Measurements from ENCODE around the gene FKBP11. TPM values are rescaled to one million over a fixed set of nuclear protein-coding genes. Genes with fewer than 3 reads are reported as not detected.

Gene FKBP11
- total RNA-seq: 74.2 and 83.6 TPM in 2 replicates

DNA sequence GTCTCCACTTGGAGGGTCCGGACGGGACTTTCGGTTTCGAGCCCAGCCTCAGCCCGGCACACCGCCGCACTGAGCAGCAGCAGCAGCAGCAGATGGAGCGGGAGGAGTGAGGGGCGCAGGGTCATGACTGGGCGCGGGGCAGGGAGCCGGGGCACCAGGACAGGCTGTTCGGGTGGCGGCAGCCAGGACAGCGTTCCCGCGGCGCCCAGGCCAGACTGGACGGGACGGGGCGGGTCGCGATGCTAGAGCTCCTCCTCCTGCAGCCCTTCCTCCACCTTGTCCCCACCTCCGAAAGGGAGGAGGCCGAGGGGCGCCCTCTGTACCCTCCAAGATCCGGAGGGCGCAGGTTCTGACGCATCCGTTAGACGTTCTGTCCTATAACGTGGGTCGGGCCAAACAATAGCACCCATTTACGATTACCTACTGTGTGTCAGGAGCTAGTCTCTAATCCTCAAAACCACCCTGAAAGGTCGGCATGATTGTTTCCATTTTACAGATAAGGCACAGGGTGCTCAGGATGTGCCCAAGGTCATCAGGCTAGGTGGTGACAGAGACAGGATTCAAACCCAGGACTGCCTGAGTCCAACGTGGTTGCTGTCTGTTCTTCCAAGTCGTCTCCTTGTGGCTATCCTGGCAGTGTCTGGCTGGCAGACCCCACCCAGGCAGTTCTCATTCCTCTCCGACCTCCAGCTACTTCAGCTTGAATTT, at the start of gene FKBP11:
TSS of gene FKBP11 (minus strand) at position 189 of the 708 bp plus-strand sequence. CDS start at position 125, 64 bp downstream.
- intact Hi-C loops (cut with micrococcal nuclease): loop anchor here (1.0 to 2.0 kb wide), 3 partner anchors 21 to 63 kb away; partner anchors contain the start of gene ARF3

DNA sequence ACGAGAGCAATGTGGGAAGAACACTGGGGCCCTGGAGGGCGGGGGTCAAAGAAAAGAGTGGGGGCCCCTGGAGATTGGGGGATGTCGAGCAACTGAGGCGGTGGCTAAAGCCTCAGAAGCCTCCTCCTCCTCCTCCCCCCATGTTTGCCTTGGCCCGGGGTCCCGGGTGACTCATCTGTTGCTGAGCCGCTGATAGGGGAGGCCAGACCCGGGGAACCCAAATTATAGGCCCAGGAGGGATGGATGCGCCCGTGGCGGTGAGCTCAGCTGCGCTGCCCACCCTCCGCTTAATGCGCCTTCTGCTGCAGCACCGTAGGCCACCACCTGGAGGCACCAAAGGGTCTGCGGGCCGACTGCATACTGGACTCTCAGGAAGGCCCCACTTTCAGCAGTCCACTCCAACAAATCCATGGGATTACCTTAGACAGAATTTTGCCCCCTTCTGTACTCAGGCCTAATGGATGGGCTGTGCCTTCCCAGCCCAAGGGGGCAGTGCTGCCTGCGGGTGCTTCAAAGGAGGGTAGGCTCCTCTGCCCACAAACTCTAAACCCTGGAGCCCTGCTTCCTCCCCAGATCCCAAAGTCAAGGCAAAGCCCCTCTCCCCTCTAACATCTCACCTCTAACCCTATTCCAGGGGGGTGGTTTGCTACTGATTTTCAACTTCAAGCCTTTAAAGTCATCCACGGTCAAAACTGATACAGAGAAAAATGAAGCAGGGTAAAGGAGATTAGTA, 48.8 kb upstream of the FKBP11 start:
- intact Hi-C loops (cut with micrococcal nuclease): no loop called here

DNA sequence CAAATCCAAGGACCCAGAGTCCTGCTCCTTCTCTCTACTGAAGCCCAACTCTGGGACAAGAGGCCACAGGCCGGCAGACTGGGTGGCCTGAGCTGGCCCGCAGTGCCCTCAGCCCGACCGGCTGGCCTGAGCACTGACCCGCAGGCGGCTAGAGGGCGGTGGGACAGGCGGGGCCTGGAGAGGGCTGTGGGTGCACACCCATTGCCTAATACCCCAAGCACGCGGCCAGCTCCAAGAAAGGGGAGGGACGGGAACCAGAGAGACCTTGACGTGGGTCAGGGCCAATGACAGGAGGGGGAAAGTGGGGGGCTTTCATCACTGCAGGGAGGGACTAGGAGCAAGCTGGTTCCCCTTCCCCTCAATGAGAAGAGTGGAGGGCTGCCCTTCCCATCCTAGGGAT, 48.2 kb upstream of the FKBP11 start:
- intact Hi-C loops (cut with micrococcal nuclease): no loop called here

DNA sequence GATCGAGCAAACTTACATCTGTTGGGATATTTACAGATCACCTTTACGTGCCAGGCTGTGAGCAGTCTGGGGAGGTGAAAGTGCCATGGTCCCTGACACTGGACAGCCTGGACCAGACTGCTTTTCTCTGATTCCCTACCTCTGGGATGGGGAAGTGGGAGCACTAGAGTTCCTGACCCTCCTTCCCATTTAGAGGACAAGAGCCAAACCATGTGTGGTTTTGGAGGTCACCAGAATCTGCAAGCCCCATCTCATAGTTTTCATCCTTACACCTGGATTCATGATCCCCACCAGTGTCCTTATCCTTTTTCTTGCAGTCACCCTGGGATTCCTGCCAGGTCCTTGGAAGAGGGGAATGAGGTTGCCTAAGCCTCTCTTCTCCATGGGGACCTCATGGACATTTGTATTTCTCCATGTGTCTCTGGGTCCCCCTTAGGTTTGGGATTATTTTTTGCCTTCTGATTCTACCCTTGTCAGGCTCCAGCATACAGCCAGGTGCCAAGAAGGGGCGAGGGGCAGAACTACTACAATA, 47.7 kb upstream of the FKBP11 start:
- intact Hi-C loops (cut with micrococcal nuclease): no loop called here

DNA sequence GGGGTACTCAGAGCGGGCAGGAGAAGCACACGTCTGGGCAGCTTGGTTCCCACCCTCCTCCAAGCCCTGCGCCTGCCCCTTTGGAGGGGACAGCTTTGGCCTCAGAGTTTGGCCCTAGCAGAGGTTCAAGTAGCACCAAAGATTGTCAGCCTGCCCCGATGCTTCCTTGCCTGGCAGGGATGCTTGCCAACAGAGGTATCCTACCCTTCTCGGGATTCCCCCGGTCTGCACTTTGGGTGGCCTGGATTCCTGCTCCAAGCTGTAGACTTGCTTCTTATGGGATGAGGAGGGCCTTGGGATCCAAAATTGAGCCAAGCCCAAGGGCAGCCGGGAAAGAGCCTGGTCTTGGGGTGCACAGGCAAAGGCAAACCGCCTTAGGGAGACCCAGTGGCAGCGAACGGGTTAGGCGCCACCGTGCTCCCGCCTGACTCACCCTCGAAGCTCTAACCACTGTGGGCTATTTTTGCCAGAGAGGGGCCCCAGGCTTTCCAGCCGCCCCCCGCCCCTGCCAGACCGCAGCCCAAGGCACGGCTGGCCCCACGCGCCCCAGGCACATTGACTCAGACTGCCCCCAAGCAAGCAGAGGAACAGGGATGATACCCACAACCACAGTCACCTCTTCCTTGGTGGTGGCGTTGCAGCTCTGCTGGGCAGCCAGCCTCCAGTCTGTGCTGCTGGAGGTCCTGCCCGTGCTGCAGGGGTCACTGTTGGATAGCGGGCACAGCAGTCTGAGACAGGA, 47.1 kb upstream of the FKBP11 start:
- intact Hi-C loops (cut with micrococcal nuclease): no loop called here

DNA sequence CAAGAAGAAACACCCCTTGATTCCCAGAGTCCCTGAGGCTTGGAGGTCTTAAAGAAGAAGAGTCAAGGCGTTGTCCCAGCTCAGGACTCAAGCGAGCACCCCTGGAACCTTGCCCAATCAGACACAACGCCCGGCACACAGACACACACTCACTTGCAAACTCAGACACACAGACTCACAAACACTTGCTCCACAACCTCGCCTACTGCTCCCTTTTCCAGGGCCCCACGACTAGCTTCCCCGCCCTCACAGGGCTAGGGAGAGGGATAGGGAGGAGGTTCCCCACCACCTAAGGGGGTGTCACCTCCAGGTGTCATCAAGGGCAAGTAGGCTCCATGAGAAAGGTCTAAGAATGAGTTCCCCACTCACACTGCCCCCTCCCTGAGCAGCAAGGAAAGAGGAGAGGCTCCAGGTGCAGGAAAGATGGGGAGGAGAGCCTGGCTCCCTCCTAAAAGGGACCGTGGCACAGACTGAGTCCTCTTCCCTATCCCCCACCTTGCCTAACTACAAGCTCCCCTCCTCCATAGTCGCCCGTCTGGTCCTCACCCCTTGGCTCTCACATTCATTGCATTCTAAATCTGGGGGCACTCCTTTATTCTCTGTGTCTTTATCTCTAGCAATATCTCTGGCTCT, 45.5 kb upstream of the FKBP11 start:
- intact Hi-C loops (cut with micrococcal nuclease): loop anchor here (2.0 kb wide), 1 partner anchor 14 kb away; the partner anchor contains the start of gene ARF3

DNA sequence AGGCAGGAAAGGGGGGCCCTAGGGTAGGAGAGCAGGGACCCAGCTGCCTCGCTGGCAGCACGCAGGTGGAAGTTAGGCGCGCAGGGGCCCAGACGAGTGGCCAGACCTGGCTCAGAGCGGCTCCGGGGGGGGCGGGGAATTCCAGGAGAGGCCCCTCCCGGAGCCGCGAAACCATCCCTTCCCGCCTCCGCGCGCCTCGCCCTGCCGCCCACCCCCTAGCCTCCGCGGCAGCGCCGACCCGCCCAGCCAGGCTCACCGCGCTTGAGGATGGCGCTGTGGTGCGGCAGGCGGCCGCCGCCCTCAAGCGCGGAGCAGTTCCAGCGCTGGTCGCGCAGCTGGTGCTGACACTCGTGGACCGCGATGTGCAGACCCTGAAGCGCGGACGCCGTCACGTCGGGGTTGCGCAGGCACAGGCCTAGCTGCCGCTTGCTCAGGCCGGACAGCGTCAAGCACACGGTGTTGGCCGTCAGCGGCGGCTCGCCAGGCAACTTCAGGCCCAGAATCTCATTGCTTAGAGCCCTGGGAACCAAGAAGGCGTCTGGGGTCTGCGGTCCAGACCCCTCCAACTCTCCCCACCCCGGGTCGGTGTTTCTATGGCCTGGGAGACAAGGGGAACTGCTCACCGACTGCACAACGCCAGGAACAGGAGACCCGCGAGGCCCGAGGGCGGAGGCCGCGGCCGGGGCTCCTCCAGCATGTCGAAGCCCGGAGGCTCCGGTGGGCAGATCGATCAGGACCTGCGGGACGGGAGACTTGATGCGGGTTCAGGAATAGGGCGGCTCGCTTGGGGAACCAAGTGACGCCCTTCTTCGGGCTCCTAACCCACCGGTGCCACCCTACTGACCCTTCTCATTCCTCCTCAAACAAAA, 44.8 kb upstream of the FKBP11 start:
- intact Hi-C loops (cut with micrococcal nuclease): loop anchor here (1.0 to 2.0 kb wide), 2 partner anchors 7 to 13 kb away; partner anchors contain the start of gene ARF3

DNA sequence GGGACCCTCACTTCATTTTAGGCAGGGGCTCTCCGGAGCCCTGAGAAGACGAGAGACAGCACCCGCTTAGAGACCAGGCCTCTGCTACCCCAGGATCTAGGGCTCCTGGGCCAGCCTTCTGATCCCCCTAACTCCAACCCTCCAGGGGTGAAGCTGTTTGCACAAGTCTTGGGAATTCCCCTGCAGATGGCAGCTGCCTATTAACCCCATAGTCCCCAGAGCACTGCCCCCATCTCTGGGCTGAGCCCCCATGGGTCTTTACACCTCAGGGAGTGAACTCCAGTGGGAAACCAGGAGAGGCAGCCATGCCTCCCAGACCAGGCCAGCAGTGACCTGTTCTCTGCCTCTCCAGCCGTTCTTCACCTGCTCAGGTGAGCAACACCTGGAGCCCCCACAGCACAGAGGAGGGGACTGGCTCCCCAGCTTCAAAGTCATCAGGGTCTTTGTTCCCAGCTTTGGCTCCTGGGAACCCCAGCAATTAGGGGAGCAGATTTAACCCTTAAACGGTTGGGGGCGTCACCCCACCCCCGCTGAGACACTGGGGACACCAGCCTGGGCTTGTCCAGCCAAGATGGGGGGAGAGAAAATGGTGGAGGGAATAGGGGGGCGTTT, 44.0 kb upstream of the FKBP11 start:
- intact Hi-C loops (cut with micrococcal nuclease): loop anchor here (1.0 kb wide), 1 partner anchor 8 kb away; no protein-coding TSS in a partner anchor

DNA sequence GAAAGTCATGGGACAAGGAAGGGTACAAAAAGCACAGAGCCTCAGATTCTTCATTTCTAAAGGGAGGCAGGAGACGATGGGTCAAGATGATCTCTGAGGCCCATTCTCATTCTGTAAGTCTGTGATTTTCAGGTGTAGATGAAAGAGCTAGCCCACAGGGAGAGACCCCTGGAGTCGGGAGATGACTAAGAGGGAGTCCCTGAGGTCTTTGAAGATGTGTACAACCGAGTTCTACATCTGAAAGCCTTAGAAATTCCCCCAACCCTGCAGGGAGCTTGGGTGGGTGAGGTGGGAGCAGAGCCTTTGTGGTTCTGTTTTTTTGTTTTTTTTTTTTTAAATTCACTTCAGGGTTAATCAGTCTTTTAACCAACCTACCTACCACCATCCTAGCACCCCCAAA, 43.2 kb upstream of the FKBP11 start:
- intact Hi-C loops (cut with micrococcal nuclease): no loop called here

DNA sequence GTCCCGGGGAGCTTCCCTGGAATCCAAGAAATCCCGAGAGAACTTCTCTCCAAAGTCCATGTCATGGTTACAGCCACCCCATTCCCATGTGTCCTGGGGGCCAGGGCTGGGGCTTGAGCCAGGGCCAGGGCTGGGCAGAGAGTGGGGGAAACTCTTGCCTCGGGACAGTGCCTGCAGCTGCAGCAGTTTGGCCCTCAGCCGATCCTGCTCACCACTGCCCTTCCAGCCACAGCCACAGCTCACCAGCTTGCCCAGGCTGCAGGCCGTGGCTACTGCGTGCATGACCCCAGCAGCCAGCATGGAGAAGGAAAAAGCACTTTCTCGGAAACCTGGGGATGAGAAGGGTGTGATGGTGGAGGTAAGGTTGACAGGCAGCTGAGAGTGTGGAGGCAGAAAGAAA, 42.7 kb upstream of the FKBP11 start:
- intact Hi-C loops (cut with micrococcal nuclease): no loop called here

DNA sequence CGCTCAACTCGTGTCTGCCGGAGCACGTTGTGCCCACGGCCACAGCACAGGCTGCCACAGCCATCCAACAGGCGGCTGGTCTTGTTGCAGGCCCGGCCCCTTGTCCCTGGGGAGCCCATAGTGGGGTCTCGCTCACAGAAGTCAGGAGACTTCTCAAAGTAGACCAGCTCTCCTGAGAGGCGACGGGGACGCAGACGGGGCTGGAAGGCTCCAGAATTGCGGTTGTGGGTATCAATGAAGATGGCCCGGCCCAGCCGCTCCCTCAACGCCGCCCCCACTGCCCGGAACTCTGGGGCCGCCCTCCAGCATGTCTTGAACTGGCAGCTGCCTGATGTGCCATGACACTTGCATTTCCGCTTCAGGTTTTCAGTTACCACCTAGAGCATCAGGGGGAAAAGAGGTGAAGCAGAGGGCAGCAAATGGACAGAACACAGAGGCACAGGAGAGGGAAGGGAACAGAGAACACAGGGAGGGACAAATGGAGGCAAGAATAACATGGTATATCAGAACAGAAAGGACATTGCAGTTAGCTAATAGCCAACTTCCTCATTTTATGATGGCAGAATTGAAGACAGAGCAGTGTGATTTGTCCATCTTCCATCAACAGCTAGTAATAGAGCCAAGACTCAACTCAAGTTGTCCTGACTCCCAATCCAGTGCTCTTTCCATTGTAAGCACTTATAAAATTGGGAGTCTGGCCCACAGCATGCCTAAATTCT, 41.0 kb upstream of the FKBP11 start:
- intact Hi-C loops (cut with micrococcal nuclease): no loop called here

DNA sequence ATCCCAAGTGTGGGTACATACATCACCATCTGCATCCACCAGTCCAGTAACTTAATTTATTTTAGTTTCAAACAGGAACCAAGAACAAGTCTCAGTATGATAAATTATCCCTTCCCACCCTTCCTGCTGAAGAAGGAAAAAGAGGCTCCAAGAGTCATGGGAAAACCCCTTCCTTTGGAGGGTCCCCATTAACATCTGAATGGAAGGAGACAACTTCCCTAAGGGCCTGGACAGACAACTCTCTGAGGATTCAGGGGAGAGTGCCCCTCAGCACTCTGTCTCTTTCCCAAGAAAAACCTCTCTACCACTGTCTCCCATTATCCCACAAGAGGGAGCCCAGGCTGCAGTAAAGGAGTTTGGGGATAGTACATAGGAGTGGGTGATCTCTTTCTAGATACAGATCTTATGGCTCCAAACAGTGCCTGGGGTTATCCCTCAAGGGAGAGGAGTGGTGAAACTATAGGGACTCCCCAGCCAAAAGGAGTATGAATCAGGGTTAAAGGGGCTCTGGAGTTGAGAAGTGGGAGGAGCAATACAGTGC, 40.1 kb upstream of the FKBP11 start:
- intact Hi-C loops (cut with micrococcal nuclease): no loop called here

DNA sequence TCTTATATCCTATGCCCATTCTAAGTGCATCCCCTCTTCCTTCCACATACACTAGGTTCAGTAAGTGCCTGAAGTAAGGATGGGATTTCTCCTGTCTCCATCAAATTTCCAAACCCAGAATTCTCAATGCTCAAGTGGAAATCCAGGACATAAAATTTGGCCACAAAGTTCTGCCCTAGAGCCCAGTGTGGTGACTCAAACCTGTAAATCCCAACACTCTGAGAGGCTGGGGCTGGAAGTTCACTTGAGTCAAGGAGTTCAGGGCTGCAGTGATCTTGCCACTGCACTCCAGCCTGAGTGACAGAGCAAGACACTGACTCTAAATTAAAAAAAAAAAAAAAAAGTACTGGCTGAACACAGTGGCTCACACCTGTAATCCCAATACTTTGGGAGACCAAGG, 36.5 kb upstream of the FKBP11 start:
- intact Hi-C loops (cut with micrococcal nuclease): no loop called here

DNA sequence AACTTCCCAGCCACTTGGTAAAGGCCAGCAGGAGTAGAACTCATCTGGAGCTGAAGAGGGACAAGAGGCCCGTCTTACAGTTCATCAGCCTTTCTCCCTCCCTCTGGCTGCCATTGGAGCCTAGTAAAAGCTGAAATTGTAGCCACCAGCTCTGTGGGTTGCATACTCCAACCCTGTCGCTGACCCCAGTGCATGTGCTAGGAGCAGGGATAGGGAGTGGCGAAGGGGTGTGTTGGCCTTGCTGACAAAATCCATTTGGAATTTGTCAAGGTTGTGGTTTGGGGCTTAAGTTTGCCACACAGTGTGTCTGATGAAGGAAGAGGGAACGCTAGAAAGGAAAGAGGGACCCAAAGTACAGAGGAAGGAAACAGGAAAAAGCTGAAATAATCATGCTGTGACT, 36.0 kb upstream of the FKBP11 start:
- intact Hi-C loops (cut with micrococcal nuclease): no loop called here

DNA sequence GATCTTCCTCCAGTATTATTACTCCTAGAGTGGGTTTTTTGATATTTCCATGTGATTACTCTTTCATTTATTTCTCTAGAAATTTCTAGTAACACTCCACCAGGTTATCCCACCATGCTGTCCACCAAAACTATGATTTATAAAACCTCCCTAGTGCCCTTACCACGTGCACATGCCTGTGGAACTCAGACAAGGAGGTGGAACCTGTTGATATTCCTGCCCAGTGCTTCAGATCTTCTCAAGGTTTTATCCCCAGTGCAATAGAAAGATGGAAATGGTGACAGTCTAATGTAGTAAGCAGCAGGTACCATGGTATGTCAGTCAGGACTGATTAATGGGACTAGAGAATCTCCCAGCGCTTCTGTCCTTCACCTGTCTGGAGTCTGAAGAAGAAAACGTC, 35.5 kb upstream of the FKBP11 start:
- intact Hi-C loops (cut with micrococcal nuclease): no loop called here

DNA sequence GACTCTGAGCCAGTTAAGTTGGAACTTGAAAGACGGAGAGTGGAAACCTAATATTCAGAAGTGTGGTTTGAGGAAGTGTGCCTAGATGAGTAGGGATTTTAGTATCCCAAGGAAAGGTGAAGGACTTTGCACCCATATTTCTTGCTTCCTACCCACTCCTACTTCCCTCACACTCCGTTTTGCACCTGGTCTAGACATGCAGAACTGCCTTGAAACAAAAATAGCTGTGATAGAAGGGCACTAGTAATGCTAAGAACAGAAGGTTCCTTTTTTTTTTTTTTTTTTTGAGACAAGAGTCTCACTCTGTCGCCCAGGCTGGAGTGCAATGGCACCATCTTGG, 32.7 kb upstream of the FKBP11 start:
- intact Hi-C loops (cut with micrococcal nuclease): loop anchor here (10.0 kb wide), 1 partner anchor 243 kb away; the partner anchor contains the start of gene CCNT1

DNA sequence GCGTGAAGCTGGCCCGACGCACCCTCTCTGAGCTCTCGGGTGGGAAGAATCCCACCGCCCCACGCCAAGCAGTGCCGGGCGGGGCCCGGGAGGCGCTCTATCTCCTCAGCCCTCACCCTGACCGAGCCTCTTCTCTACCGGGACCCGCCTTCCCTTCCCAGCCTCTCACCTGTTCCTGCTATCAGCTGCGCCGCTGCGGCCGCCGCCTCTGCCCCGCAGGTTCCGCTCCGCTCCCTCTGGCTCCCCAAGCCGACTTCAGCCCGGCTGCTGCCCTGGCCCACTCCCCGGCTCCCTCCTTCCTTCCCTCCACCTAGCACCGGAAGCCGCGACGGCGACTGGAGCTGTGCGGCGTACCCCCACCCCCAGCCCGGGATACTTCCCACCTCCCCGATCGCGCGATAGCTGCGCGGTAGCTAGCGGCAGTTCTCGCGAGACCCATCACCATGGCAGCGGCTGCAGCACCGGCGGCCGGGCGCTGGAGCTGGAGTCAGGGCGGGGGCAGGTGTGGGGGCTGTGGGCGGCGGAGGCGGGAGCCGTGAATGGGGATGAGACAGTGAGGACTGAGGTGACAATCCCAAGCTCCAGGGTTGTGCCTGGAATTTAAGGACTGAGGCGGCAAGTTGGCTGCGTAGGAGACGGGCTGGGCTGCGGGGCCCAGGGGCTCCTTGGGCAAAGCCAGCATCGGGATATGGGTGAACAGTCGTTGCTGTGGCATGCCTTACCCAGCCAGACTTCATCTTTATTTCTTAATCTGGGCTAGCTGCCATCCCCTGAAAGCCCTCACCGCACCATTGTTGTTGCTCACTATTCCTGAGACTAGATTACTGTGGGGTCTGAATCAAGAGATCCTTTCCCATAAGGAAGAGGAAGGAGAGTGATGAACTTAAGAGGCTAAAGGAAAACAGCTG, 32.1 kb upstream of the FKBP11 start, which contains the start of gene ARF3:
TSS of gene ARF3 (minus strand) at position 347 of the 908 bp plus-strand sequence. CDS start 16,392 bp downstream, outside the sequence.
- intact Hi-C loops (cut with micrococcal nuclease): loop anchor here (1.0 to 10.0 kb wide), 11 partner anchors 13 to 243 kb away; partner anchors contain the start of genes CCNT1, DDX23, FKBP11 and PRKAG1

All from T-helper 1 cell treated with Interleukin-12 subunit alpha and Interleukin-12 subunit beta and Interleukin-4 antibody, amounts not matched to agents 30 ng/mL and 1 ng/mL, for 36 hours (primary cell).